Type B pancreatic cell (in vitro differentiated cells): ENCODE measurements around the gene NPR1. TPM values are rescaled to one million over a fixed set of nuclear protein-coding genes. Genes with fewer than 3 reads are reported as not detected.
A peak's percentile ranks its signal among the peaks of the same experiment; 100 is the strongest.

Experiments
- DNase-seq: peaks from one replicate; pipeline ENCODE4 v3.0.0; 2021; ENCODE audit warnings: mixed read lengths; ENCODE audit not compliant: unreplicated experiment; ENCODE audit errors: extremely low spot score
- H3K27ac Mint-ChIP-seq: 2 replicates; pipeline ENCODE4 v1.8.0; 2021; ENCODE audit warnings: mild to moderate bottlenecking, mixed read lengths
- H3K27me3 Mint-ChIP-seq: 2 replicates; pipeline ENCODE4 v1.8.0; 2021; ENCODE audit warnings: mixed read lengths
- H3K36me3 Mint-ChIP-seq: 2 replicates; pipeline ENCODE4 v1.8.0; 2021; ENCODE audit warnings: mixed read lengths
- H3K4me1 Mint-ChIP-seq: one replicate; pipeline ENCODE4 v1.8.0; 2021; ENCODE audit warnings: mixed read lengths; ENCODE audit not compliant: unreplicated experiment
- H3K4me3 Mint-ChIP-seq: 2 replicates; pipeline ENCODE4 v1.8.0; 2021; ENCODE audit warnings: mild to moderate bottlenecking, mixed read lengths
- H3K9me3 Mint-ChIP-seq: 2 replicates; pipeline ENCODE4 v1.8.0; 2021; ENCODE audit warnings: mixed read lengths
- microRNA-seq: library from miRNA; unstranded; fragments of <30 nt; microRNA quantifications from one replicate; pipeline ENCODE4, GENCODE V29; 2020
- total RNA-seq: library from RNA; stranded (reverse); gene quantifications from 2 replicates; pipeline ENCODE4 v1.2.1, GENCODE V29; 2021; ENCODE audit warnings: low replicate concordance
- TF ChIP-seq, protein P1 (sequence below): fragments of 200-600 bp; sonication (generic); conservative IDR thresholded peaks from 2 replicates; pipeline ENCODE4 v1.5.0; 2021; ENCODE audit warnings: antibody characterized with exemption, mild to moderate bottlenecking

NPR1 gene
- total RNA-seq, 1 donor from 2014 or later = 2.4 TPM

DNA sequence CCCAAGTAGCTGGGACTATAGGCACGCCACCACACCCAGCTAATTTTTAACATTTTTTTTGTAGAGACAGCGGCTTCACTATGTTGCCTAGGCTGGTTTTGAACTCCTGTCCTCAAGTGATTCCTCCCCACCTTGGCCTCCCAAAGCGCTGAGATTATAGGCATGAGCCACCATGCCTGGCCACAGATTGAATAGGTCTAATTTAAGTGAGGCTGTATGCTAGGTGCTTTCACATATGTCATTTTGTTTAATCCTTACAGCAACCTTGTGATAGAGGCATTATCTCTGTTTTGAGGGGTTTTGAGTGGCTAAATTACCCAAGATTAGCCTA is 56.6 kb downstream of the NPR1 start:
- Mint-ChIP-seq H3K4me3 (no peak overlapping the region), H3K9me3 (no peaks in the 10 kb centered on the region), H3K27ac (peak overlapping the region; percentile 30), H3K4me1 (peaks cover 23% of the 10 kb centered on the region), H3K36me3 (peaks cover 6% of the 10 kb centered on the region), H3K27me3 (no peaks in the 10 kb centered on the region)
- TF ChIP-seq, protein P1, sequence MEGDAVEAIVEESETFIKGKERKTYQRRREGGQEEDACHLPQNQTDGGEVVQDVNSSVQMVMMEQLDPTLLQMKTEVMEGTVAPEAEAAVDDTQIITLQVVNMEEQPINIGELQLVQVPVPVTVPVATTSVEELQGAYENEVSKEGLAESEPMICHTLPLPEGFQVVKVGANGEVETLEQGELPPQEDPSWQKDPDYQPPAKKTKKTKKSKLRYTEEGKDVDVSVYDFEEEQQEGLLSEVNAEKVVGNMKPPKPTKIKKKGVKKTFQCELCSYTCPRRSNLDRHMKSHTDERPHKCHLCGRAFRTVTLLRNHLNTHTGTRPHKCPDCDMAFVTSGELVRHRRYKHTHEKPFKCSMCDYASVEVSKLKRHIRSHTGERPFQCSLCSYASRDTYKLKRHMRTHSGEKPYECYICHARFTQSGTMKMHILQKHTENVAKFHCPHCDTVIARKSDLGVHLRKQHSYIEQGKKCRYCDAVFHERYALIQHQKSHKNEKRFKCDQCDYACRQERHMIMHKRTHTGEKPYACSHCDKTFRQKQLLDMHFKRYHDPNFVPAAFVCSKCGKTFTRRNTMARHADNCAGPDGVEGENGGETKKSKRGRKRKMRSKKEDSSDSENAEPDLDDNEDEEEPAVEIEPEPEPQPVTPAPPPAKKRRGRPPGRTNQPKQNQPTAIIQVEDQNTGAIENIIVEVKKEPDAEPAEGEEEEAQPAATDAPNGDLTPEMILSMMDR = no peak
- no peak for DNase-seq

DNA sequence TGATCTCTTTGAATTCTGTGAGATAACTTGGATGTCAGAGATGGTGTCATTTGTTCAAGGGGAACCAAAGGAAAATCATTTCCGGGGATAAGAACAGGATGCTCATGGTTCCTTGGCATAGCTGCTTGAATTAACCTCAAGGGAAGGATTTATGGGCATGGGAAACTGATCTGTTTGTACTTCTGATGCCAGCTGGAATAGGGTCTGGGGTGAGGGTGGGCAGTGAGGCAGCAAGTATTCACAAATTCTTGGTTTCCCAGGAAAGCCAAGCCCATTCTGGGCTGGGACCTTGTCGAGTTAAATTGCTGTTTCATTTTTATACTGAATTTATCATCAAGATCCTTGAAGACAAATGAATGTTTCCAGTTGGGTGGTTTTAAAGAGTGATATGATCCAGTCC is 63.5 kb downstream of the NPR1 start:
- Mint-ChIP-seq H3K27ac (no peak overlapping the region), H3K9me3 (no peaks in the 10 kb centered on the region), H3K27me3 (no peaks in the 10 kb centered on the region), H3K4me1 (peaks cover 14% of the 10 kb centered on the region), H3K4me3 (no peak overlapping the region), H3K36me3 (peaks cover 16% of the 10 kb centered on the region)
- no peak for DNase-seq
- TF ChIP-seq, protein P1 = no peak

DNA sequence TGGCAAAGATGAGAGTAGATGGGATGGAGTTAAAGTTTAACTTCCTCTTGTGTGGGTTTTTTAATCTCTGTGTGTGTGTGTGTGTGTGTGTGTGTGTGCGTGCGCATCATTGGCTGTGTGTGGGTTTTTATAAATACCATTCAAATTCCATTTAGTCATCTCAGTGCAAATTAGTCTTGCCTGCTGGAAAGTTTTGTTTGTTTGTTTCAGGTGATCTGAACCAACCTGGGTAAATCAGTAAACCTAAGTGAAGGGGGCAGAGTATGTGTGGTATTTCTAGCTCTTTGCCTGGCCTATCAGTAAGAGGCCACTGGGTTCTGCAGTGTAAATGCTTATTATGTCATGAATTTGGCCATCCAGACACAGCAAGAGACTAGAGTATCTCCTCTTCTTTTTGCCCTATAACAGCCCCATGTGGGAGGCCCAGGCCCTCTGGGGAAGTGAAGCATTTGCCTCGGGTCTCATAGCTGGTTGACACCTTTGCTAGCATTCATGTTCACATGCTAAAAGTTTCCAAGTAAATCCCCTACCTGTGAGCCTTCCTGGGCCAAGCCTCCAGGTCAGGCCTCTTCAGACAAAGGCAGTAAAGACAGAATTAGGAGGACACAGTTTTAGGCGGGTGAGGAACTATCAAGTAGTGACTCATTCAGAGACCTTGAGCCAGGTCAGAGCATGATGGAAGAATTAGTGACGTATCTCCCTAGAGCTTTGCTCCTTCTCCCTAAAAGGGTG is 64.1 kb downstream of the NPR1 start:
- TF ChIP-seq, protein P1 = no peak
- Mint-ChIP-seq H3K4me3 (no peak overlapping the region), H3K27ac (peak overlapping the region; percentile 57), H3K36me3 (peaks cover 18% of the 10 kb centered on the region), H3K4me1 (peaks cover 14% of the 10 kb centered on the region), H3K27me3 (no peaks in the 10 kb centered on the region), H3K9me3 (no peaks in the 10 kb centered on the region)
- DNase-seq = no peak

Small RNA genes lying within 50 kb of the gene (microRNA-seq; reads per million reads assigned to microRNA genes)
- gene MIR8083 = not detected

Other genes starting within 250 kb of the NPR1 start
- 6.2 and 10.2 TPM in 2 replicates for gene S100A7, start 218.0 kb upstream of the NPR1 start, total RNA-seq
- gene S100A6, start 142.7 kb upstream of the NPR1 start, total RNA-seq = 21.9 and 1,154 TPM in 2 replicates
- 0.62 TPM in 1 of 2 replicates, not detected in the other for gene S100A5, start 137.8 kb upstream of the NPR1 start, total RNA-seq
- gene S100A4, start 132.9 kb upstream of the NPR1 start, total RNA-seq = 61.0 and 200 TPM in 2 replicates
- 1.4 and 2.8 TPM in 2 replicates for gene S100A3, start 129.4 kb upstream of the NPR1 start, total RNA-seq
- gene S100A2, start 112.8 kb upstream of the NPR1 start, total RNA-seq = 0.75 and 2.4 TPM in 2 replicates
- gene S100A16, start 65.6 kb upstream of the NPR1 start, total RNA-seq = 173 and 517 TPM in 2 replicates
- 139 and 266 TPM in 2 replicates for gene S100A14, start 62.4 kb upstream of the NPR1 start, total RNA-seq
- 58.3 and 102 TPM in 2 replicates for gene S100A13, start 51.2 kb upstream of the NPR1 start, total RNA-seq
- 0.97 TPM in 1 of 2 replicates, not detected in the other for gene S100A1, start 50.3 kb upstream of the NPR1 start, total RNA-seq
- 87.5 and 108 TPM in 2 replicates for gene CHTOP, start 44.6 kb upstream of the NPR1 start, total RNA-seq
- 28.2 and 40.3 TPM in 2 replicates for gene SNAPIN, start 20.0 kb upstream of the NPR1 start, total RNA-seq
- gene ILF2, start 7.7 kb upstream of the NPR1 start, total RNA-seq = 241 and 291 TPM in 2 replicates
- 70.3 and 90.8 TPM in 2 replicates for gene INTS3, start 49.4 kb downstream of the NPR1 start, total RNA-seq
- gene SLC27A3, start 96.7 kb downstream of the NPR1 start, total RNA-seq = 20.6 and 22.1 TPM in 2 replicates
- gene GATAD2B, start 244.3 kb downstream of the NPR1 start, total RNA-seq = 39.0 and 51.4 TPM in 2 replicates